Fibroblast of lung (primary cell): ENCODE data around the gene CNKSR3.

ENCODE experiments used
- EZH2 ChIP-seq: IDR thresholded peaks from 2 replicates; pipeline ENCODE4 v1.5.1; 2012; ENCODE audit warnings: low read length, control low read depth, mild to moderate bottlenecking; ENCODE audit errors: missing control alignments
- TF ChIP-seq, protein P1 (sequence below), 2 donors: IDR thresholded peaks in 1 of 2; conservative IDR thresholded peaks in 1 of 2; 1 replicate in 1 of 2; 2 replicates in 1 of 2; pipeline ENCODE4 v1.5.1; 2011 to 2012; ENCODE audit warnings: low read length in 2 of 2, control low read depth in 1 of 2, inconsistent platforms in 1 of 2, low read depth in 1 of 2, mild to moderate bottlenecking in 1 of 2

DNA sequence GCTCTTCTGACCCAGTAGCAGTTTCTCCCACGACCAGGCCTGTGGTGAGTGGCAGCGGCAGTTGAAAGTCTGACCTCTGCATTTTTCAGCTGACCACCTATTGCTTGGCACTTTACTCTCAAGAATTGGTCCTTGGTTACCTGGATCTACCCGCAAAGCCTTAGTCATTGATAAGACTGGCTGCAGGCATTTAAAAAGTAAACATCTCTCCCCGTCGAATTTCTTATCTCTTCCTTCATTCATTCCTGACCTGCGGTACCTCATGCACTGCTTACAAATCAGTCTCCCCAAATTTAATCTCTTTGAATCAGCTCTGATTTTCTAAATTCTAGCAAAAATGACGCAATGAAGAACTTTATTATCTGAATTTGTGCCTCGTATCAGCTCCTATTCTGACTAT is 127.7 kb downstream of the CNKSR3 start:
- TF ChIP-seq, protein P1, sequence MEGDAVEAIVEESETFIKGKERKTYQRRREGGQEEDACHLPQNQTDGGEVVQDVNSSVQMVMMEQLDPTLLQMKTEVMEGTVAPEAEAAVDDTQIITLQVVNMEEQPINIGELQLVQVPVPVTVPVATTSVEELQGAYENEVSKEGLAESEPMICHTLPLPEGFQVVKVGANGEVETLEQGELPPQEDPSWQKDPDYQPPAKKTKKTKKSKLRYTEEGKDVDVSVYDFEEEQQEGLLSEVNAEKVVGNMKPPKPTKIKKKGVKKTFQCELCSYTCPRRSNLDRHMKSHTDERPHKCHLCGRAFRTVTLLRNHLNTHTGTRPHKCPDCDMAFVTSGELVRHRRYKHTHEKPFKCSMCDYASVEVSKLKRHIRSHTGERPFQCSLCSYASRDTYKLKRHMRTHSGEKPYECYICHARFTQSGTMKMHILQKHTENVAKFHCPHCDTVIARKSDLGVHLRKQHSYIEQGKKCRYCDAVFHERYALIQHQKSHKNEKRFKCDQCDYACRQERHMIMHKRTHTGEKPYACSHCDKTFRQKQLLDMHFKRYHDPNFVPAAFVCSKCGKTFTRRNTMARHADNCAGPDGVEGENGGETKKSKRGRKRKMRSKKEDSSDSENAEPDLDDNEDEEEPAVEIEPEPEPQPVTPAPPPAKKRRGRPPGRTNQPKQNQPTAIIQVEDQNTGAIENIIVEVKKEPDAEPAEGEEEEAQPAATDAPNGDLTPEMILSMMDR (conservative IDR thresholded peaks at IDR 0.05 in 1 of 2, IDR thresholded peaks at IDR 0.05 in 1 of 2; ENCODE audit: low read depth in 1 of 2, low read length in 2 of 2), result no peak
- TF ChIP-seq EZH2, result no peak
